MM.1S (cell line): ENCODE measurements around the gene B4GALT6.

Source experiments
- DNase-seq: peaks from one replicate; pipeline ENCODE4 v3.0.0-alpha.2; 2015
- H2AFZ ChIP-seq: fragments of 300-600 bp; sonication (generic); 2 replicates; pipeline ENCODE4 v1.6.0; 2016; ENCODE audit warnings: antibody characterized with exemption, low read length
- H3F3A ChIP-seq: fragments of 300-600 bp; sonication (generic); 2 replicates; pipeline ENCODE4 v1.6.1; 2016; ENCODE audit warnings: mild to moderate bottlenecking, antibody characterized with exemption, low read length, moderate library complexity, mixed read lengths; ENCODE audit not compliant: insufficient read depth
- H3K27ac ChIP-seq: fragments of 300-600 bp; sonication (generic); 2 replicates; pipeline ENCODE4 v1.5.1; 2016; ENCODE audit warnings: mild to moderate bottlenecking, low read length
- H3K27me3 ChIP-seq: fragments of 300-600 bp; sonication (generic); replicated peaks from 2 replicates; pipeline ENCODE4 v1.6.0; 2016; ENCODE audit warnings: low read length; ENCODE audit not compliant: insufficient read depth
- H3K36me3 ChIP-seq: fragments of 300-600 bp; sonication (generic); replicated peaks from 2 replicates; pipeline ENCODE4 v1.6.1; 2016; ENCODE audit warnings: mild to moderate bottlenecking, low read length, mixed read lengths; ENCODE audit not compliant: insufficient read depth
- H3K4me1 ChIP-seq: fragments of 300-600 bp; sonication (generic); 2 replicates; pipeline ENCODE4 v1.6.1; 2016; ENCODE audit warnings: low read length, mixed read lengths
- H3K4me2 ChIP-seq: fragments of 300-600 bp; sonication (generic); 2 replicates; pipeline ENCODE4 v1.6.0; 2016; ENCODE audit warnings: low read depth, low read length
- H3K4me3 ChIP-seq: fragments of 300-600 bp; sonication (generic); 2 replicates; pipeline ENCODE4 v1.5.1; 2016; ENCODE audit warnings: low read length, mixed read lengths
- H3K79me2 ChIP-seq: fragments of 300-600 bp; sonication (generic); 2 replicates; pipeline ENCODE4 v1.6.1; 2016; ENCODE audit warnings: mixed run types, low read length, mixed read lengths
- H3K9ac ChIP-seq: fragments of 300-600 bp; sonication (generic); 2 replicates; pipeline ENCODE4 v1.6.1; 2016; ENCODE audit warnings: low read length, mixed read lengths
- H3K9me2 ChIP-seq: fragments of 300-600 bp; sonication (generic); replicated peaks from 2 replicates; pipeline ENCODE4 v1.6.1; 2016; ENCODE audit warnings: mild to moderate bottlenecking, low read length, mixed read lengths; ENCODE audit not compliant: insufficient read depth
- H3K9me3 ChIP-seq: fragments of 300-600 bp; sonication (generic); replicated peaks from 2 replicates; pipeline ENCODE4 v1.6.1; 2016; ENCODE audit warnings: mild to moderate bottlenecking, low read length, mixed read lengths; ENCODE audit not compliant: insufficient read depth
- H4K20me1 ChIP-seq: fragments of 300-600 bp; sonication (generic); 2 replicates; pipeline ENCODE4 v1.6.1; 2016; ENCODE audit warnings: mild to moderate bottlenecking, low read length, moderate library complexity, mixed read lengths; ENCODE audit not compliant: insufficient read depth
- CTCF ChIP-seq: fragments of 300-600 bp; sonication (generic); IDR thresholded peaks from 2 replicates; pipeline ENCODE4 v1.5.1; 2016; ENCODE audit warnings: antibody characterized with exemption, low read length, mixed read lengths
- EZH2 ChIP-seq: fragments of 300-600 bp; sonication (generic); optimal IDR thresholded peaks from 2 replicates; pipeline ENCODE3; 2017; ENCODE audit warnings: low read depth, mild to moderate bottlenecking, antibody characterized with exemption, low read length, mixed read lengths
- EZH2phosphoT487 ChIP-seq: fragments of 300-600 bp; sonication (generic); IDR thresholded peaks from 2 replicates; pipeline ENCODE4 v1.6.1; 2018; ENCODE audit warnings: antibody characterized with exemption, low read length

Gene B4GALT6

GRCh38 chr18:31720867-31721266, 36.5 kb upstream of the B4GALT6 start:
- H3K4me3 ChIP-seq: no peak overlapping the region
- no peak for TF ChIP-seq EZH2
- TF ChIP-seq CTCF: no peak
- TF ChIP-seq EZH2phosphoT487: no peak
- no peaks in the 10 kb centered on the region for H3K9me2 ChIP-seq
- H3K9ac ChIP-seq: no peak overlapping the region
- H2AFZ ChIP-seq: no peak overlapping the region
- DNase-seq: no peak
- H3K36me3 ChIP-seq: no peaks in the 10 kb centered on the region
- H3K4me2 ChIP-seq: no peak overlapping the region
- no peaks in the 10 kb centered on the region for H3K9me3 ChIP-seq
- no peaks in the 10 kb centered on the region for H3F3A ChIP-seq
- H3K27me3 ChIP-seq: no peaks in the 10 kb centered on the region
- no peaks in the 10 kb centered on the region for H4K20me1 ChIP-seq
- H3K27ac ChIP-seq: no peak overlapping the region
- H3K4me1 ChIP-seq: no peaks in the 10 kb centered on the region
- H3K79me2 ChIP-seq: no peaks in the 10 kb centered on the region

- no peaks in the 10 kb centered on the region for H3K9me2 ChIP-seq
- no peak overlapping the region for H3K4me2 ChIP-seq
- H3K9me3 ChIP-seq: no peaks in the 10 kb centered on the region
- no peaks in the 10 kb centered on the region for H3K36me3 ChIP-seq
- H3K4me3 ChIP-seq: no peak overlapping the region
- H3K27ac ChIP-seq: no peak overlapping the region
- H4K20me1 ChIP-seq: no peaks in the 10 kb centered on the region
- H3K79me2 ChIP-seq: no peaks in the 10 kb centered on the region
- H3K27me3 ChIP-seq: no peaks in the 10 kb centered on the region
- H3K9ac ChIP-seq: no peak overlapping the region
- DNase-seq: no peak
- H2AFZ ChIP-seq: no peak overlapping the region
- TF ChIP-seq EZH2: no peak
- no peak for TF ChIP-seq EZH2phosphoT487
- TF ChIP-seq CTCF: no peak
- no peaks in the 10 kb centered on the region for H3K4me1 ChIP-seq
- H3F3A ChIP-seq: no peaks in the 10 kb centered on the region
These were observed 35.1 kb upstream of the B4GALT6 start for GRCh38 chr18:31719363-31720006.

GRCh38 chr18:31718386-31718785, 34.0 kb upstream of the B4GALT6 start:
- Histone ChIP-seq H3K4me2 (no peak overlapping the region), H3F3A (no peaks in the 10 kb centered on the region)
- DNase-seq: no peak

More at GRCh38 chr18:31718386-31718785, 34.0 kb upstream of the B4GALT6 start:
- TF ChIP-seq EZH2: no peak
- TF ChIP-seq EZH2phosphoT487: no peak
- TF ChIP-seq CTCF: no peak
- no peaks in the 10 kb centered on the region for H3K9me3 ChIP-seq
- no peaks in the 10 kb centered on the region for H3K79me2 ChIP-seq
- H2AFZ ChIP-seq: no peak overlapping the region
- no peaks in the 10 kb centered on the region for H3K27me3 ChIP-seq
- H3K36me3 ChIP-seq: no peaks in the 10 kb centered on the region
- H3K9ac ChIP-seq: no peak overlapping the region
- H3K9me2 ChIP-seq: no peaks in the 10 kb centered on the region
- H3K4me3 ChIP-seq: no peak overlapping the region
- H4K20me1 ChIP-seq: no peaks in the 10 kb centered on the region
- no peaks in the 10 kb centered on the region for H3K4me1 ChIP-seq
- no peak overlapping the region for H3K27ac ChIP-seq
